ENCODE data around the gene ZNF683. TPM values are rescaled to one million over a fixed set of nuclear protein-coding genes. Genes with fewer than 3 reads are reported as not detected.

The ZNF683 gene
- polyA plus RNA-seq, 1 experiment, result not detected

GRCh38 chr1:26324550-26324949 lies 48.0 kb downstream of the ZNF683 start:
- POLR2A ChIA-PET, result no interaction called here
- H3K9me3 ChIP-seq (ENCODE audit: control insufficient read depth, insufficient read depth, low read length), result no peaks in the 10 kb centered on the region
- H3K27me3 ChIP-seq (ENCODE audit: control insufficient read depth, insufficient read depth, low read length), result peaks cover 4% of the 10 kb centered on the region
- TF ChIP-seq CTCF (IDR thresholded peaks at IDR 0.05; ENCODE audit: low read depth, low read length), result no peak
- no peak for DNase-seq (ENCODE audit: low read depth, low spot score)
- CTCF ChIA-PET, result no interaction called here
- no peak overlapping the region for H3K27ac ChIP-seq (ENCODE audit: low read depth, low read length)
- no peak overlapping the region for H3K4me3 ChIP-seq (ENCODE audit: low read depth, low read length)

- TF ChIP-seq CTCF (IDR thresholded peaks at IDR 0.05; ENCODE audit: low read depth, low read length), result no peak
- Histone ChIP-seq H3K27ac (ENCODE audit: low read depth, low read length) (no peak overlapping the region), H3K27me3 (ENCODE audit: control insufficient read depth, insufficient read depth, low read length) (peaks cover 4% of the 10 kb centered on the region), H3K4me3 (ENCODE audit: low read depth, low read length) (no peak overlapping the region), H3K9me3 (ENCODE audit: control insufficient read depth, insufficient read depth, low read length) (no peaks in the 10 kb centered on the region)
- POLR2A ChIA-PET, result no interaction called here
- CTCF ChIA-PET, result interaction anchor here (1.5 to 5.5 kb wide), 2 partner anchors 39 to 47 kb away, joined by 3 to 62 read pairs; no protein-coding TSS in a partner anchor
- no peak for DNase-seq (ENCODE audit: low read depth, low spot score)
These were observed 49.2 kb downstream of the ZNF683 start for GRCh38 chr1:26323382-26323781.

GRCh38 chr1:26322042-26322331 lies 50.6 kb downstream of the ZNF683 start:
- H3K27ac ChIP-seq (ENCODE audit: low read depth, low read length), result no peak overlapping the region
- no peak for DNase-seq (ENCODE audit: low read depth, low spot score)
- CTCF ChIA-PET, result interaction anchor here (0.5 to 5.5 kb wide), 45 partner anchors 8 to 932 kb away, joined by 3 to 62 read pairs (median 5); partner anchors contain the start of genes C1orf232, CEP85, CRYBG2 and SH3BGRL3
- TF ChIP-seq CTCF (IDR thresholded peaks at IDR 0.05; ENCODE audit: low read depth, low read length), result no peak
- H3K9me3 ChIP-seq (ENCODE audit: control insufficient read depth, insufficient read depth, low read length), result no peaks in the 10 kb centered on the region
- no peaks in the 10 kb centered on the region for H3K27me3 ChIP-seq (ENCODE audit: control insufficient read depth, insufficient read depth, low read length)
- POLR2A ChIA-PET, result interaction anchor here (0.6 to 1.1 kb wide), 3 partner anchors 37 to 86 kb away, joined by 3 to 5 read pairs (median 3); no protein-coding TSS in a partner anchor
- no peak overlapping the region for H3K4me3 ChIP-seq (ENCODE audit: low read depth, low read length)

GRCh38 chr1:26321315-26322041 lies 51.1 kb downstream of the ZNF683 start:
- ChIA-PET CTCF (interaction anchor here (0.5 to 5.5 kb wide), 47 partner anchors 8 to 931 kb away, joined by 3 to 62 read pairs (median 4); partner anchors contain the start of genes C1orf232, CEP85, CRYBG2 and SH3BGRL3), POLR2A (interaction anchor here (0.6 to 1.1 kb wide), 3 partner anchors 37 to 86 kb away, joined by 3 to 5 read pairs (median 3); no protein-coding TSS in a partner anchor)
- no peaks in the 10 kb centered on the region for H3K27me3 ChIP-seq (ENCODE audit: control insufficient read depth, insufficient read depth, low read length)
- H3K9me3 ChIP-seq (ENCODE audit: control insufficient read depth, insufficient read depth, low read length), result no peaks in the 10 kb centered on the region
- no peak overlapping the region for H3K4me3 ChIP-seq (ENCODE audit: low read depth, low read length)
- no peak overlapping the region for H3K27ac ChIP-seq (ENCODE audit: low read depth, low read length)
- peak; percentile 52 for DNase-seq (ENCODE audit: low read depth, low spot score)
- TF ChIP-seq CTCF (IDR thresholded peaks at IDR 0.05; ENCODE audit: low read depth, low read length), result peak; percentile 88

- no peak for TF ChIP-seq CTCF (IDR thresholded peaks at IDR 0.05; ENCODE audit: low read depth, low read length)
- Histone ChIP-seq H3K27ac (ENCODE audit: low read depth, low read length) (no peak overlapping the region), H3K4me3 (ENCODE audit: low read depth, low read length) (no peak overlapping the region), H3K27me3 (ENCODE audit: control insufficient read depth, insufficient read depth, low read length) (no peaks in the 10 kb centered on the region), H3K9me3 (ENCODE audit: control insufficient read depth, insufficient read depth, low read length) (no peaks in the 10 kb centered on the region)
- ChIA-PET POLR2A (interaction anchor here (1.1 kb wide), 1 partner anchor 85 kb away, joined by 3 read pairs; no protein-coding TSS in a partner anchor), CTCF (interaction anchor here (0.6 to 5.5 kb wide), 22 partner anchors 9 to 176 kb away, joined by 3 to 62 read pairs (median 7); partner anchors contain the start of genes C1orf232, CEP85, UBXN11 and ZNF593)
- no peak for DNase-seq (ENCODE audit: low read depth, low spot score)
These were observed 51.7 kb downstream of the ZNF683 start for GRCh38 chr1:26320896-26321295.
